Uterus (tissue), 2 donors: Measurements from ENCODE around the gene SERPINI2.

Experiments used
- POLR2A ChIP-seq, 2 donors: fragments of 450-650 bp; IDR thresholded peaks; one replicate each; pipeline ENCODE4 v1.6.1; 2016; ENCODE audit warnings: antibody characterized with exemption in 2 of 2, mild to moderate bottlenecking in 1 of 2, moderate library complexity in 1 of 2
- TF ChIP-seq, protein P1 (sequence below), 4 experiments: fragments of 200-600 bp in 2 of 4; fragments of 450-650 bp in 2 of 4; sonication (generic) in 2 of 4; IDR thresholded peaks; one replicate each; pipeline ENCODE4 v1.5.1; 2016 to 2019; ENCODE audit warnings: antibody characterized with exemption in 4 of 4, mild to moderate bottlenecking in 2 of 4, moderate library complexity in 1 of 4

DNA sequence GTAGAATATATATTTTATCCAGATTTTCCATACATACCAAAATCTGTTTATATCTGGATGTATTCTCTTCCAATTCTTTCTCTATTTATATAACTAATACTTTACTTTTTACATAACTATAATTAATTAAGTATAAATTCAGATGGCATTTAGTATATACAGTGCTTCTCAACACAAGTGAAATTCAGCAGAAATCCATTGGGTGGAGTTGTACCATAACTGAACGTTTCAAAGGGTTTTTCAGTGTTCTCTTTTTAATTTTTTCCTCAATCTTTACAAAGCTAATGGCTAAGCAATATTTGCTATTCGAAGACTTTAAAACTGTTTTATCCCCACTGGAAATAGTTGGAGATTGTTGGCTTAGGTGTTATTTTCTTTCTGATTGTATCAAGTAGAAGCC lies 79.8 kb downstream of the SERPINI2 start:
- TF ChIP-seq, protein P1, sequence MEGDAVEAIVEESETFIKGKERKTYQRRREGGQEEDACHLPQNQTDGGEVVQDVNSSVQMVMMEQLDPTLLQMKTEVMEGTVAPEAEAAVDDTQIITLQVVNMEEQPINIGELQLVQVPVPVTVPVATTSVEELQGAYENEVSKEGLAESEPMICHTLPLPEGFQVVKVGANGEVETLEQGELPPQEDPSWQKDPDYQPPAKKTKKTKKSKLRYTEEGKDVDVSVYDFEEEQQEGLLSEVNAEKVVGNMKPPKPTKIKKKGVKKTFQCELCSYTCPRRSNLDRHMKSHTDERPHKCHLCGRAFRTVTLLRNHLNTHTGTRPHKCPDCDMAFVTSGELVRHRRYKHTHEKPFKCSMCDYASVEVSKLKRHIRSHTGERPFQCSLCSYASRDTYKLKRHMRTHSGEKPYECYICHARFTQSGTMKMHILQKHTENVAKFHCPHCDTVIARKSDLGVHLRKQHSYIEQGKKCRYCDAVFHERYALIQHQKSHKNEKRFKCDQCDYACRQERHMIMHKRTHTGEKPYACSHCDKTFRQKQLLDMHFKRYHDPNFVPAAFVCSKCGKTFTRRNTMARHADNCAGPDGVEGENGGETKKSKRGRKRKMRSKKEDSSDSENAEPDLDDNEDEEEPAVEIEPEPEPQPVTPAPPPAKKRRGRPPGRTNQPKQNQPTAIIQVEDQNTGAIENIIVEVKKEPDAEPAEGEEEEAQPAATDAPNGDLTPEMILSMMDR (IDR thresholded peaks at IDR 0.05) = no peak
- no peak for TF ChIP-seq POLR2A (IDR thresholded peaks at IDR 0.05)
